Neuronal stem cell (in vitro differentiated cells): Measurements from ENCODE around the gene SLC6A6.
A peak's percentile ranks its signal among the peaks of the same experiment; 100 is the strongest.

Source experiments
- DNase-seq: peaks from one replicate; pipeline ENCODE4 v3.0.0-alpha.2; 2013; ENCODE audit warnings: low spot score
- H2AFZ ChIP-seq: one replicate; pipeline ENCODE4 v1.6.1; 2013; ENCODE audit warnings: mild to moderate bottlenecking, low read length, inconsistent platforms
- H2AK5ac ChIP-seq: 2 replicates; pipeline ENCODE4 v1.6.1; 2013; ENCODE audit warnings: low read depth, mild to moderate bottlenecking, inconsistent platforms, low read length, moderate library complexity, mixed read lengths
- H2BK120ac ChIP-seq: 2 replicates; pipeline ENCODE4 v1.6.1; 2013; ENCODE audit warnings: low read depth, mild to moderate bottlenecking, inconsistent platforms, low read length, moderate library complexity, mixed read lengths
- H2BK12ac ChIP-seq: one replicate; pipeline ENCODE4 v1.6.1; 2013; ENCODE audit warnings: low read length, inconsistent platforms
- H2BK15ac ChIP-seq: 2 replicates; pipeline ENCODE4 v1.6.1; 2013; ENCODE audit warnings: mild to moderate bottlenecking, low read length, inconsistent platforms, mixed read lengths
- H2BK5ac ChIP-seq: one replicate; pipeline ENCODE4 v1.6.1; 2013; ENCODE audit warnings: inconsistent platforms, mild to moderate bottlenecking, low read length, moderate library complexity
- H3K14ac ChIP-seq: one replicate; pipeline ENCODE4 v1.6.1; 2013; ENCODE audit warnings: low read length, inconsistent platforms
- H3K18ac ChIP-seq: 2 replicates; pipeline ENCODE4 v1.6.1; 2013; ENCODE audit warnings: low read length, inconsistent platforms
- H3K23ac ChIP-seq: 2 replicates; pipeline ENCODE4 v1.6.1; 2013; ENCODE audit warnings: low read depth, mild to moderate bottlenecking, mixed read lengths, low read length, inconsistent platforms; ENCODE audit not compliant: poor library complexity
- H3K27ac ChIP-seq: replicated peaks from 3 replicates; pipeline ENCODE4 v1.5.1; 2013; ENCODE audit warnings: low read length, inconsistent platforms
- H3K27me3 ChIP-seq, 3 experiments: 2 replicates each; pipeline ENCODE4 v1.6.1; 2013; ENCODE audit warnings: low read length in 3 of 3, mild to moderate bottlenecking in 2 of 3, inconsistent platforms in 1 of 3, low read depth in 1 of 3, mixed read lengths in 1 of 3, moderate library complexity in 1 of 3; ENCODE audit not compliant: control insufficient read depth in 3 of 3, insufficient read depth in 3 of 3
- H3K36me3 ChIP-seq, 2 donors: replicated peaks in 1 of 2; 2 replicates each; pipeline ENCODE4 v1.6.1; 2013; ENCODE audit warnings: low read length in 2 of 2; ENCODE audit not compliant: control insufficient read depth in 2 of 2, insufficient read depth in 2 of 2
- H3K4ac ChIP-seq: 2 replicates; pipeline ENCODE4 v1.6.1; 2013; ENCODE audit warnings: inconsistent platforms, mild to moderate bottlenecking, low read length, moderate library complexity
- H3K4me1 ChIP-seq, 2 donors: 1 replicate in 1 of 2; 2 replicates in 1 of 2; pipeline ENCODE4 v1.6.1; 2013; ENCODE audit warnings: low read length in 2 of 2, low read depth in 1 of 2; ENCODE audit not compliant: control insufficient read depth in 2 of 2, insufficient read depth in 1 of 2
- H3K4me2 ChIP-seq: one replicate; pipeline ENCODE4 v1.6.1; 2013; ENCODE audit warnings: mild to moderate bottlenecking, low read length, inconsistent platforms; ENCODE audit not compliant: insufficient read depth, poor library complexity, severe bottlenecking
- H3K4me3 ChIP-seq, 2 donors: 2 replicates each; pipeline ENCODE4 v1.5.1; 2013; ENCODE audit warnings: low read length in 2 of 2, mild to moderate bottlenecking in 2 of 2, inconsistent platforms in 1 of 2, moderate library complexity in 1 of 2
- H3K79me1 ChIP-seq: one replicate; pipeline ENCODE4 v1.6.1; 2013; ENCODE audit warnings: low read depth, mild to moderate bottlenecking, inconsistent platforms, low read length, moderate library complexity
- H3K9ac ChIP-seq: one replicate; pipeline ENCODE4 v1.6.1; 2013; ENCODE audit warnings: mild to moderate bottlenecking, low read depth, low read length, inconsistent platforms; ENCODE audit not compliant: poor library complexity
- H3K9me3 ChIP-seq, 2 donors: replicated peaks in 1 of 2; 2 replicates each; pipeline versions ENCODE3 to v1.6.1; 2013; ENCODE audit warnings: low read length in 2 of 2, mild to moderate bottlenecking in 2 of 2, inconsistent platforms in 1 of 2, low read depth in 1 of 2, mixed read lengths in 1 of 2, moderate library complexity in 1 of 2; ENCODE audit not compliant: control insufficient read depth in 2 of 2, insufficient read depth in 1 of 2
- H4K8ac ChIP-seq: one replicate; pipeline ENCODE4 v1.6.1; 2013; ENCODE audit warnings: low read depth, mild to moderate bottlenecking, inconsistent platforms, low read length, moderate library complexity
- H4K91ac ChIP-seq: one replicate; pipeline ENCODE4 v1.6.1; 2013; ENCODE audit warnings: low read length, low read depth, mild to moderate bottlenecking, inconsistent platforms; ENCODE audit not compliant: poor library complexity
- WGBS, 2 donors: extraction: QIAGEN DNeasy Blood & Tissue Kit; methylation state at CpG; one replicate each; pipeline ENCODE4 v1.1.7; 2013; ENCODE audit warnings: missing lambda C conversion rate in 2 of 2, mixed read lengths in 1 of 2; ENCODE audit not compliant: insufficient read length in 2 of 2, insufficient replicate concordance in 1 of 2; ENCODE audit errors: extremely low coverage in 2 of 2; 5-methylcytosine and 5-hydroxymethylcytosine counted together

Gene SLC6A6

DNA sequence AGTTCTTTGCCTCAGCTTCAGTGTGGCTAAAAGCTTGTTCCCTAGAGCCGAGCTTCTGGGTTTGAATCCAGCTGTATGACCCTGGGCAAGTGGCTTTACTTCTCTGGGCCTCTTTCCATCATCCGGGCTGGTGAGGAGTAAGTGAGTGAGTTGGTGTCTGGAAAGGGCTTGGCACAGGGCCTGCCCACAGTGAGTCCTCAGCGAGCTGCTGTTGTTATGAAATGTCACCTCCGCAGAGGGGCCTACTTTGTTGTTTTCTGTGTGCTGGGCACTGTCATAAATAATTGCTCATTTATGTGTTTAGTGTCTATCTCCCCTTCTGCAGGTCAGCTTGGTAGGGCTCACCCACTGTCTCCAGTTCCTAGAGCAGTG, 31.7 kb downstream of the SLC6A6 start:
- Histone ChIP-seq H2AK5ac (no peak overlapping the region), H2BK5ac (no peak overlapping the region), H3K27me3 (no peaks in the 10 kb centered on the region), H3K4ac (no peak overlapping the region), H3K23ac (no peak overlapping the region), H3K79me1 (peaks cover 2% of the 10 kb centered on the region), H4K8ac (no peak overlapping the region), H3K14ac (no peak overlapping the region), H3K4me1 (peaks cover 22 to 35% of the 10 kb centered on the region in 2 donors), H3K27ac (no peak overlapping the region), H3K36me3 (no peaks in the 10 kb centered on the region), H2BK12ac (no peak overlapping the region), H3K4me2 (no peak overlapping the region), H3K9ac (no peak overlapping the region), H2BK120ac (no peak overlapping the region), H2BK15ac (no peak overlapping the region), H4K91ac (no peak overlapping the region), H2AFZ (no peak overlapping the region), H3K18ac (peak overlapping the region; percentile 9), H3K4me3 (no peak overlapping the region), H3K9me3 (no peaks in the 10 kb centered on the region)
- DNase-seq = no peak
- WGBS, 2 donors = no CpG with 5 or more reads among the region's 4 CpGs

DNA sequence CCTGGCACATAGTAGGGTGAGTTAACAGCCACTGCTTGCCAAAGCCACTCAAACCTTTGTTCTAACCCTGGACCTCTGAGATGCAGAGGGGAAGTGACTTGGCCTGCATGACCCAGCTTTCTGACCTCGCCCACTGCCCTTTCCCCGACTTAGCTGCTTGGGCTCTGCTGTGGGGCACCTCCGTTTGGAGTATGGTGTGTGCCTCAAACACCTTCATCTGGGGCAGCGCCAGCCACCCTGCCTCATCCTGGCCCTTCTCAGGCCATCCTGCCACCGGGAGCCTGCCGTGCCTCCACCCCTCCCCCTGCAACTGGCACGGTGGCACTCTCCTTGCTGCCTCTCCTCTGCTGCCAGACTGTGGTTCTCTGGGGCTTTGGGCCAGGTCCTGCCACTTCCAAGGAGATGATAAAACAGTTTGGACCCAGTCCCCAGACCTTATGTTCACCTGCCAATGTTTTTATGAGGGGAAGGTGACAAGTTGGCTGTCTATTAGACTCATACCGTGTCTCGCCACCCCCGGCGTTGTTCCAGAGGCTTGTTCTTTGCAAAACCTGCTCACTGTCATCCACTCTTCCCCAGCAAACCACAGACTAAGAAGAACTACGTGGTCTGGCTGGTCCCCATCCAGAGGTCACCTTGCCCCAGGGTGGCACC, 32.2 kb downstream of the SLC6A6 start:
- no peak overlapping the region for H3K4me3 ChIP-seq
- no peak overlapping the region for H3K9ac ChIP-seq
- H2AK5ac ChIP-seq = no peak overlapping the region
- no peaks in the 10 kb centered on the region for H3K27me3 ChIP-seq
- no peak for DNase-seq
- no peak overlapping the region for H2AFZ ChIP-seq
- H2BK12ac ChIP-seq = no peak overlapping the region
- H3K18ac ChIP-seq = peak overlapping the region; percentile 9
- H2BK120ac ChIP-seq = no peak overlapping the region
- H3K27ac ChIP-seq = no peak overlapping the region
- H3K79me1 ChIP-seq = peaks cover 5% of the 10 kb centered on the region
- H3K23ac ChIP-seq = no peak overlapping the region
- no peak overlapping the region for H3K4ac ChIP-seq
- no CpG with 5 or more reads among the region's 12 CpGs for WGBS, 2 donors
- peaks cover 26 to 36% of the 10 kb centered on the region in 2 donors for H3K4me1 ChIP-seq
- no peak overlapping the region for H3K14ac ChIP-seq
- no peak overlapping the region for H3K4me2 ChIP-seq
- H2BK5ac ChIP-seq = no peak overlapping the region
- H3K36me3 ChIP-seq = no peaks in the 10 kb centered on the region
- no peak overlapping the region for H4K91ac ChIP-seq
- no peaks in the 10 kb centered on the region for H3K9me3 ChIP-seq
- H2BK15ac ChIP-seq = no peak overlapping the region
- H4K8ac ChIP-seq = no peak overlapping the region

- no peak overlapping the region for H4K8ac ChIP-seq
- no peak for DNase-seq
- H3K36me3 ChIP-seq = no peaks in the 10 kb centered on the region
- no peak overlapping the region for H2BK12ac ChIP-seq
- H3K27ac ChIP-seq = no peak overlapping the region
- no peak overlapping the region for H3K4me2 ChIP-seq
- H3K14ac ChIP-seq = no peak overlapping the region
- H3K79me1 ChIP-seq = peaks cover 5% of the 10 kb centered on the region
- no peak overlapping the region for H3K23ac ChIP-seq
- no peak overlapping the region for H3K4me3 ChIP-seq
- no CpG with 5 or more reads among the region's 18 CpGs for WGBS, 2 donors
- no peaks in the 10 kb centered on the region for H3K27me3 ChIP-seq
- no peak overlapping the region for H2BK15ac ChIP-seq
- no peaks in the 10 kb centered on the region for H3K9me3 ChIP-seq
- no peak overlapping the region for H2BK120ac ChIP-seq
- H4K91ac ChIP-seq = no peak overlapping the region
- H2AK5ac ChIP-seq = no peak overlapping the region
- H3K4ac ChIP-seq = no peak overlapping the region
- H3K18ac ChIP-seq = no peak overlapping the region
- peaks cover 33 to 41% of the 10 kb centered on the region in 2 donors for H3K4me1 ChIP-seq
- no peak overlapping the region for H2BK5ac ChIP-seq
- H2AFZ ChIP-seq = peak overlapping the region; percentile 25
- H3K9ac ChIP-seq = no peak overlapping the region
These were observed 33.0 kb downstream of the SLC6A6 start for GRCh38 chr3:14435175-14436014.

GRCh38 chr3:14436954-14437281, 34.5 kb downstream of the SLC6A6 start:
- no peak overlapping the region for H3K4me3 ChIP-seq
- no peak overlapping the region for H3K18ac ChIP-seq
- no peak overlapping the region for H3K23ac ChIP-seq
- peaks cover 8% of the 10 kb centered on the region for H3K79me1 ChIP-seq
- H3K4me2 ChIP-seq = no peak overlapping the region
- H2AK5ac ChIP-seq = no peak overlapping the region
- H2BK5ac ChIP-seq = no peak overlapping the region
- H2BK15ac ChIP-seq = no peak overlapping the region
- no peaks in the 10 kb centered on the region for H3K27me3 ChIP-seq
- H2BK12ac ChIP-seq = no peak overlapping the region
- no peaks in the 10 kb centered on the region for H3K9me3 ChIP-seq
- H2AFZ ChIP-seq = no peak overlapping the region
- H4K8ac ChIP-seq = no peak overlapping the region
- no peak for DNase-seq
- H2BK120ac ChIP-seq = no peak overlapping the region
- H3K14ac ChIP-seq = no peak overlapping the region
- no peak overlapping the region for H4K91ac ChIP-seq
- no peak overlapping the region for H3K4ac ChIP-seq
- no peak overlapping the region for H3K9ac ChIP-seq
- H3K27ac ChIP-seq = no peak overlapping the region
- H3K36me3 ChIP-seq = no peaks in the 10 kb centered on the region
- peaks cover 34 to 38% of the 10 kb centered on the region in 2 donors for H3K4me1 ChIP-seq
